ENCODE results near the gene FIGNL2.

Gene FIGNL2

DNA sequence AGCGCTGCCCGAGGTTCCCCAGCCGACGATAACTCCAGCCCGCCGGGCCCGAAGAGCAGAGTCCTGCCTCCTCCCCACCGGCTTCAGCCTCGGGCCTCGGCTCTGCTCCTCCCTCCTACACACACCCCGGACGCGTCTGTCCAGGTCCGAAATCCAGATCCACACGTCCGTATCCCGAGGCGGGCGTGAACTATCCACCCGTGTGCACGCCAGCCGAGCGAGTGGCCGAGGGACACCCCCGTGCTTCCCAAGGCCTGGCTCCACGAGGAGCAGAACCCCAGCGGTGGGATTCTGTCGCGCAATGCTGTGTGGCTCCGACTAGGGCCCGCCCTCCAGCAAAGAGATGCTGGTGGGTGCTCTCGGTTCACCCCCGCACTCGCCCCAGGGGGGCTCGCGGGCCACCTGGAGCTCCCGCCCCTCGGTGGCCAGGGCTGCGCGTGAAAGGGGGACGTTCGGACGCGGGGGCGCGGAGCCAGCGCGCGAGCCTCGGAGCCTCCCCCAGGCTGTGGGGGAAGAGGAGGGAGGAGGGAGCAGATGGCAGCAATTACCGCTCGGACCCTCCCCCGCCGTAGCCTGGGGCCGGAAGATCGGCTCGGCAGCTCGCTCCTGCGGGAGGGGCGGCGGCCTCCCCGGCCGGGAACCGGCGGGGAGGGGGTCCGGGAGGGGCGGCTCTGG lies 20.4 kb upstream of the FIGNL2 start:
- TF ChIP-seq GATA3 (IDR thresholded peaks at IDR 0.05; ENCODE audit: low read depth, low read length) = no peak
- TF ChIP-seq GATA2 (IDR thresholded peaks at IDR 0.05; ENCODE audit: low read depth, low read length) = no peak

DNA sequence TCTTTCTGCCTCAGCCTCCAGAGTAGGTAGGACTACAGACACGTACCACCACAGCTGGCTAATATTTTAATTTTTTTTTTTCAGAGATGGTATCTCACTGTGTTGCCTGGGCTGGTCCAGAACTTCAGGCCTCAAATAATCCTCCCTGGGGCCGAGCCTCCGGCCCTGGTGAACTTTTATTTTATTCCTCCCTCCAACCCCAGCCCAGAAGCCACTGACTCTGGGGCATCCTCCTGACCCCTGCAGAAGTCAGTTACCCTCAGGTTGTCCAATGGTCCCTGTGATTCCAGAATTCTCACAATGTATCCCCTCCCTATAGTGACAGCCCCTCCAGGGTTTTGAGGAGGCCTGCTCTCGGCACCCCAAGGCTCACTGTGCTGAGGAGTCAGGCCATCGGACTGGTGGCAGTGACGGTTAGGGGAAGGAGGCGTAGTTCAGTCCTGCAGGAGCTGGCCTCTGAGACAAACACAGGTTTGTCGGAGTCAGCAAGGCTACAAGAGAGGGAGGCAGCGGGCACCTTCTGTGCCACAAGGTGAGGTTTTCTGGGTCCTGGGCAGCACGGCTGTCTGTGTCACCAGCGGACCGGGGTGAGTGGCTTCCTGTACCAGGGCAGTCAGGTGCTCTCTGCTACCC lies 19.4 kb upstream of the FIGNL2 start:
- TF ChIP-seq GATA2 (IDR thresholded peaks at IDR 0.05; ENCODE audit: low read depth, low read length) = no peak

DNA sequence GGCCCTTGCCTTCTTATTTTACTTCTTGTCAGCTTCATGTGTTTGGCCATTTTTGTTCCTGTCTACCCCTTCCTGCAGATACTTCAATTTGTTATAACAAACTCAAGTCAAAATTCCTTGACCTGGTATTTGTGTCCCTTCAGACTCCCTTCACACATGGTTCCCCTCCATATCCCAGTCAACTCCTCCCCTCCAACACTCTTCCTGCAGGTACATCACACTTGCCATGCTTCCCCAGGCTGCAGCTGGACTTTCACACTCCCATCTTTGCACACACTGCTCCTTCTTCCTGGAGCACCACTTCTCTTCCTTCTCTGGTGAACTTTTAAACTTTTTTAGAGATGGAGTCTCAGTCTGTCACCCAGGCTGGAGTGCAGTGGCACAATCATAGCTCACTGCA lies 18.9 kb upstream of the FIGNL2 start:
- TF ChIP-seq GATA3 (IDR thresholded peaks at IDR 0.05; ENCODE audit: low read depth, low read length) = no peak
- TF ChIP-seq GATA2 (IDR thresholded peaks at IDR 0.05; ENCODE audit: low read depth, low read length) = no peak

DNA sequence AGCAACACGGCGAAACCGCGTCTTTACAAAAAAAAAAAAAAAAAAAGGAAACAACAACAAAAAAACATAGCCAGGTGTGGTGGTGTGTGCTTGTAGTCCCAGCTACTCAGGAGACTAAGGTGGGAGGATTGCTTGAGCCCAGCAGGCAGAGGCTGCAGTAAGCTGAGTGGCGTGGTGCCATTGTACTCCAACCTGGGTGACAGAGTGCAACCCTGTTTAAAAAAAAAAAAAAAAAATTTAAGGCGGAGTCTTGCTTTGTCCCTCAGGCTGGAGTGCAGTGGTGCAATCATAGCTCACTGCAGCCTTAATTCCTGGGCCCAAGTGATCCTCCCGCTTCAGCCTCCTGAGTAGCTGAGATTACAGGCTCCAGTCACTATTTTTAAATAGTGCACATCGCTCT lies 18.2 kb upstream of the FIGNL2 start:
- TF ChIP-seq GATA3 (IDR thresholded peaks at IDR 0.05; ENCODE audit: low read depth, low read length) (no peak), GATA2 (IDR thresholded peaks at IDR 0.05; ENCODE audit: low read depth, low read length) (no peak)

DNA sequence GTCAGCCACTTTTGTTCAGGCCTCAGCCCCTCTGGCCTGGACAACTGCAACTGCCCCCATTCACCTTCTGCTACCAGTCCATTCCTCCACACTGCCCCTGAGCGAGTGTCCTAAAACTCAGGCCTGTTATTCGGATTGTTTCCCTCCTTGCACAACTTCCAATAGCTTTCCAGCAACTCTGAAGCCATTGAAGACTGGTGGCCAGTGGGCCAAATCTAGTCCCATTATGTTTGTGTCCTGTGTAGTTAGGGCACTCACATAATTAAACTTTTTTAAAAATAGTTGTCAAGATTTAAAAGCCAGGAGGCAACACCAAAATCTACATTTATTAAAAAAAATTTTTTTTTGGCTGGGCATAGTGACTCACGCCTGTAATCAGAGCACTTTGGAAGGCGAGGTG lies 17.8 kb upstream of the FIGNL2 start:
- TF ChIP-seq GATA2 (IDR thresholded peaks at IDR 0.05; ENCODE audit: low read depth, low read length) (no peak), GATA3 (IDR thresholded peaks at IDR 0.05; ENCODE audit: low read depth, low read length) (no peak)

DNA sequence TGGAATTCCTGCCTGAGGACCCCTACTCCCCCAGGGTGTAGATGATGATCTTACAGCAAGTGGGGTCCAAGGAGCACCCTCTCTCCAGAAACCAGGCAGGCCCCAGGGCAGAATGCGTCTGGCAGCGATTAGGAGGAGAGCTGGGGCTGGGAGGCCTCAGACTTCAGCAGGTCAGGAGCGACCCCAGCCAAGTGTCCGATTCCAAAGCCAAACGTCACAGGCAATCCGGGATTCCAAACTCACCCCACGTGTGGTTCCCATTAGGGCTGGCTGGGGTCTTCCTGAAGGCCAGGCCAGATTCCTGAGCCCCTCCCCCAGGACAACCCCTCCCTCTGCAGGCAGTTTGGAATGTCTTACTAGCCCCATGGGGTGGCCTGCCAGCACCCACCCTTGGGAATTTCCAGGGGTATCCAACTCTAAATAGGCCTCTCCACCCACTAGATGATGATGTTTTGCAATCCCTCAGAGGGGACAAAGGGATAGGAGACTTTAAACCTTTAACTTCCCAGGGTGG lies 17.3 kb upstream of the FIGNL2 start:
- no peak for TF ChIP-seq GATA2 (IDR thresholded peaks at IDR 0.05; ENCODE audit: low read depth, low read length)
- TF ChIP-seq GATA3 (IDR thresholded peaks at IDR 0.05; ENCODE audit: low read depth, low read length) = no peak

DNA sequence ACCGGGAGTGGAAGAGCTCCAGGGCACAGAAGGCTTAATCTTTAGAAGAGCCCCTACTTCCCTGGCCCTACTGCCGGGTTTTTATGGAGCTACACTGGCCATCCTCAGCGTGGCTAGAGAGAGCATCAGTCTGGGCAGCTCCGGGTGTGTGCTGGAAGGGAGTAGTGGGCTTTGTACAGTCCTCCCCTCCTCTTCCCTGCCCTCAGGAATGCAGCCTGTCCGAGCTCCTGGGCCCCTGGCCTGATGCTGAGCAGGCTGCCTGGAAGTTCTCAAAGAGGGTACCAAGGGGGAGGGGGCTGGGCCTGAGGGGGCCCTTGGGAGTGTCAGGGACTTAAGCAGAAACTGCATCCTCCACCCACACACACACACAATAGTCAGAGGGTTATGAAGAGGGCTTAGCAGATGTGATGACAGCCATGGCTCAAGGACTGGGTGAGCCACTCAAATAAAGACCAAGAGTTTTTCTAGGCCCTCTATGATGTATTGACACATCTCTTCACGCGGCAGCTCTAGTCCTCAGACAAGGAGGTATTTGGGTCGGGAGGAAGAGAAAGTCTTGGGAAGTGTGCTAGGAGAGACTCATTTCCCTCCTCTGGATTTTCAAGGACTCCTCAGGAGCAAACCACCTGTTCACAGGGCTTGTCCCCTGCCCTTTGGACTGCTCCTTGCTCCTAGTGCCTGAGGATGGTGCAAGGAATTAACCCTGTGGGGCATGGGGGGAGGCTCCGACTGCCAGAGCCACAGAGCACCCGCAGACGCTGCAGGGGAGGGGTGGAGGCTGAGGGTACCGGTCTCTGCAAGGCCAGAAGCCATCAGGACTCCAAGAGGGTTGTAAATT lies 16.5 kb upstream of the FIGNL2 start:
- TF ChIP-seq GATA2 (IDR thresholded peaks at IDR 0.05; ENCODE audit: low read depth, low read length) = no peak
- TF ChIP-seq GATA3 (IDR thresholded peaks at IDR 0.05; ENCODE audit: low read depth, low read length) = no peak

DNA sequence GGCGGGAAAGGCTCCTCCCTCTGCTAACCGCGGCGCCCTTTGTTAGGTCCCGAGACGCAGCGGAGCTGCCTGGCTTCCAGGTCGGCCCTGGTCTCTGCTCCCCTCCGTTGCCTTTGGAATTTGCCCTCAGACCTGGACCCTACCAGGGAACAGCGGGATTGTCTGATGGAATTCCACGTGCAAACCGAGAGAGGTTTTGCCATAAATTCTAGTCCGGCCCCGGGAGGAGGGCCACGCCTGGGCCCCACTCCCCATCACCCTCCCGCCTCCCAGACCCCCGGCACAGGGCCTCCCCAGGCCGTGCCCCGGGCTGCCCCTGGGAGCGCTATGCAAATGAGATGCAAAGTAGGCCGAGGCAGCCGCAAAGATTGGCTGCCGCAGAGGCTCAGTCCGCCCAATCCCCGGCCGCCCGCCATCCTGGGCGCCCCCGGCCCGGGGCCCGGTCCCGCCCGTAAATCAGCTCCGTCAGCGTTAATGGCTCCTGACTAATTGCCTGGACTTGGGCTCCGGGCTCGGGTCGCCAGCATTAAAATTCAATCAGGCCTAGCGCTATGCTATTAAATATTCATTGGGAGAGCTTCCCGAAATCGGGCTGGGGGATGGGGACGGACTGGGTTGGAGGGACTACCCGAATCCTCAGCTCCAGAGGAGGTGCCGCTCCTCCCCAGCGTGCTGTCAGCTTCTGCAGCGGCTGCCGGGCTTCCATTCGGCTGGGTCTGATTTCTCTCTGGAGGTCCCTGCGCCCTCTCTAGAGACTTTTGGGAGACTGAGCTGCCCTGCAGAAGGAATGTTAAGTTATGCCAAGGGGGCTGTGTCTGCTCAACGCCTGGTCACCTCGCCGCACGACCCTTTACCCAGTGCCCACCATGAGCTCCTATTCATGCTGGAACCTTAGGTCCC lies 15.7 kb upstream of the FIGNL2 start:
- no peak for TF ChIP-seq GATA3 (IDR thresholded peaks at IDR 0.05; ENCODE audit: low read depth, low read length)

DNA sequence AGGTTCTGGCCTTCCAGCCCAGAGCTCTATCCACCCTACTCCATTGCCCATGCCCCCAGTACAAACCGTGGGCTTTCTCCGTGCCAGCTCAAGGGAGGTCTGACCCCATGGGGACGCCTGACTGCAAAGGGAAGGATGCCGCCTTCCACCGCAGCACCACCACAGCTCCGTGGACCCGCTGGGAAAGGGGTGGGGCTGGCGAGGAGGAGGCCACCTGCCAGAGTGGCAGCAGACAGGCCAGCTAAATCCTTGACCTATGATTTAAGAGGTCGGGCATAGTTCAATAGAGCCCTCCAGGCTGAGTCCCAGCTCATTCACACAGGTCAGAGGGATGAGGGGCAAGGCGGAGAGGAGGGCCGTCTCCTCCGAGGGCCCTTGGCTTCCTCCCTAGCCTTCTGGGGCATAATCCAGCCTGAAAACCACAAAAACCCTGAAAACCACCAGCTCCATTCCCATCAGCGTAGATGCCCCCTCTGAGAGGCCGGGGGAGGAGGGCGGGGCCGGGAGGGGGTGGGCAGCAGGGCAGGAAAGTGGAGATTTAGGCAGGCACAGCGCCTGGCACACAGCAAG lies 14.9 kb upstream of the FIGNL2 start:
- no peak for TF ChIP-seq GATA2 (IDR thresholded peaks at IDR 0.05; ENCODE audit: low read depth, low read length)
- no peak for TF ChIP-seq GATA3 (IDR thresholded peaks at IDR 0.05; ENCODE audit: low read depth, low read length)

DNA sequence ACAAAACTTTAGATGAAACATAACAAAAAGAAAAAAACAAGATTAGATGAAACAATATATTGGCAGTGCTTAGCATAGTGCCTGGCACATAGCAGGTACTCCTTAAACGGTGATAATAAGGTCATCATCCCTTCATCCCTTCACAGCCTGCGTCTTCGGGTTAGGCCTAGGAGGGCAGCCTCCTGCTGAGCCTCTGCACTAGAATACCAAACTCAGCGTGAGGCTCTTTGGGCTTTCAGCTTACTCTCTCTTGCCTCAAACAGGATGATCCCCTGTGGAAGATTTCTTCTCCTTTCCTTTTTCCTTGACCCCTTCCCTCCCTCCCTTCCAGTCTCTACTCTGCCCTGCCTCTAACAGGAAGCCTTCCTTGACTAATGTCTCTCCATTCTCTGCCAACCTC lies 14.4 kb upstream of the FIGNL2 start:
- TF ChIP-seq GATA2 (IDR thresholded peaks at IDR 0.05; ENCODE audit: low read depth, low read length) (no peak), GATA3 (IDR thresholded peaks at IDR 0.05; ENCODE audit: low read depth, low read length) (no peak)

DNA sequence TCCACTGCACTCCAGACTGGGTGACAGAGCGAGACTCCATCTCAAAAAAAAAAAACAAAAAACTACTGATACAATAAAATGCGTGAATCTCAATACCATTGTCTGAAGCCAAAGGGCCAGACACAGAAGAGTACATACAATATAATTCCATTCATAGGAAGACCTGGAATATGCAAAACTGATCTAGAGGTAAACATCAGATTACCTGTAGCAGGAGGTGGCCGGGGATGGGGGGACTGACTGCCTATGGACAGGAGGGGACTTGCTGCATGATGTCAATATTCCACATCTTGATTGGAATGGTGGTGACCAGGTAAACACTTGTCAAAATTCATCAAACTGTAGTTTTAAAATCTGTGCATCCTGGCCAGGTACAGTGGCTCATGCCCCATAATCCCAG lies 12.5 kb upstream of the FIGNL2 start:
- TF ChIP-seq GATA3 (IDR thresholded peaks at IDR 0.05; ENCODE audit: low read depth, low read length) (no peak), GATA2 (IDR thresholded peaks at IDR 0.05; ENCODE audit: low read depth, low read length) (no peak)

DNA sequence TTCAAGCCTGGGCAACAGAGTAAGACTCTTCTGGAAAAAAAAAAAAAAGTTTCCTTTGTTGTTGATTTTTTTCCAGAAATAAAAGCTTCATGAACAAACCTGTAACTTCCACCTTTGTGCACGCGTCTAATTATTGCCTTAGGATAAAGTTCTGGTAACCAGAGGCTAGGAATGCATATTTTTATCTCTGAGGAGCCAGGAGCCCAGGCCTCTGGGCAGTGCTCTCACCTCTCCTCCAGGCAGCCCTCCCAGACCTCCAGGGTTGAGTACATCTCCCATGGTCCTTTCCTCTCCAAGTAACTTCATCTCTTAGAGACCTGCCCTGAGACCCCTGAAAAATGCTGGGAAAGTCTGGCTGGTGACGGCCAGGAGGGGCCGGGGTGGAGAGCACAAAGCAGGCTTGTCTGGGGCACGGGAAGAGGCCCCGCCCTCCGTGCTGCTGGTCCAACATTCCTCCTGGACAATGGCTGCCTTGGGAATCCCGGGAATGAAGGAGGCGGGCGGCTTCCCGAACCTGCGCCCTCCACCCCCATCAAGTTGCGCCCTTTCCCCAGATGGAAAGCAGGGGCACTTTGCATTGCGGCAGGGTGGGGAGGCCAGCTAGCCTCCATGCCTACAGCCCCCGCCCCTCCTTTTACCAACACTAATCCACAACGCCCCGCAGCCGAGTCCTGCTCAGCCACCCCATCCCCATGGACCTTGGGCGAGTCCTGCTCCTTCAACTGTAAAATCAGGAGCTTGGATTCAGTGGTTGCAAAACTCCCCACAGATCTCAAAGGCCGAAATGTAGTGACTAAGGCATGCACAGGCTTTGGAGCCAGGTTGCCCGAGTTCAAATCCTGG lies 7.3 kb upstream of the FIGNL2 start:
- TF ChIP-seq GATA3 (IDR thresholded peaks at IDR 0.05; ENCODE audit: low read depth, low read length) (no peak), GATA2 (IDR thresholded peaks at IDR 0.05; ENCODE audit: low read depth, low read length) (no peak)

Measured in SH-SY5Y (cell line).